Stimulated activated CD4-positive, alpha-beta T cell treated with anti-CD3 and anti-CD28 coated beads, Interleukin-2, amount 100 ng/mL, for 48 hours (primary cell): Measurements from ENCODE around the gene CYP3A5.
"Not testable (repeated sequence)": the region's sequence is repeated elsewhere in the genome, so short reads cannot be mapped to it uniquely, and the experiment has no call there.

Experiments used
- DNase-seq, 2 donors: peaks; one replicate each; pipeline ENCODE4 v3.0.0-alpha.2; 2020

Gene CYP3A5

DNA sequence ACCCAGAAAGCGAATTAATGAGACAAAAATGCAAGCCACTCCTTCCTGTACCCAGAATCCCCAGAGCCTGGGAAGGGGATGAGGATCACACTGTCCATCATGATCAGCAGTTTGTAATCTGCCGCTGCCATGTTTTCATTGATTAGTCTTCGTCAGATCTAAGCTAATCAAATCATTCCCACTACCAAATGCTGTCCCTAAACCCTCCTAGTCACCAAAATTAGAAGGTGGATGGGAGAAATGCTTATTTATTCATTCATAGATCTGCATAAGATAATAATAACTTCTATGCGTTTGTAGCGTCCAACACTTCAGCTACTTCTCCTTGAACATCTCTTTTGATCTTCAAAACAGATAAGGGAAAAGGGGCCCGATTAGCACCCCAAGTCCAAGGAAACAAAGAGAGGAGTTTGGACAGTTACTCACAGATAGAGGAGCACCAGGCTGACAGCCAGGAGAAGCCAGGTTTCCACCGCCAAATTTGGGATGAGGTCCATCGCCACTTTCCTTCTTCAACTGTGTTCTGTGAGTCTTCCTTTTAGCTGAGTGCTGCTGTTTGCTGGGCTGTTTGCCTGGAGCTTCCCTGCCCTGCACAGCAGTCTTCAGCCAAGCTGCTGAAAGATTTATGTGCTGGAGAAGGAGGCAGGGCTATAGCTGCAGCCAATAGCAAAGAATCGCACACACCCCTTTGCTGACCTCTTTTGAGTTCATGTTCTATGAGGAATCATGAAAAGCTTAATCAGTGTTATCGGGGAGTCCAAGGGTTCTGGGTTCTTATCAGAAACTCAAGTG is at the start of gene CYP3A5:
CYP3A5 (minus strand) TSS at position 597 of the 792 bp plus-strand sequence; CDS start at position 497, 100 bp downstream.
- DNase-seq: no peak

DNA sequence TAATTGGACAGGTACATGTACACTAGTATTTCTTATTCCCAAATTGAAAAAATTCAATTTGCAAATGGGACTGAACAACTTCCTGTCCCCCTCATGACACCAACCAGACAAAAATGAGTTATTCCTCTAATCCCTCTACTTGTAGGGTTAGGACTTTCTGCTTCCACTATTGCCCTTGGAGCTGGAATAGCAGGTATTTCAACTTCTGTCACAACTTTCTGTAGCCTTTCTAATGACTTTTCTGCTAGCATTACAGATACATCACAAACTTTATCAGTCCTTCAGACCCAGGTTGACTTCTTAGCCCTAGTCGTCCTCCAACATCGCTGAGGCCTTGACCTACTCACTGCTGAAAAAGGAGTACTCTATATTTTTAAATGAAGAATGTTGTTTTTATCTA is 48.8 kb upstream of the CYP3A5 start:
- no peak for DNase-seq

DNA sequence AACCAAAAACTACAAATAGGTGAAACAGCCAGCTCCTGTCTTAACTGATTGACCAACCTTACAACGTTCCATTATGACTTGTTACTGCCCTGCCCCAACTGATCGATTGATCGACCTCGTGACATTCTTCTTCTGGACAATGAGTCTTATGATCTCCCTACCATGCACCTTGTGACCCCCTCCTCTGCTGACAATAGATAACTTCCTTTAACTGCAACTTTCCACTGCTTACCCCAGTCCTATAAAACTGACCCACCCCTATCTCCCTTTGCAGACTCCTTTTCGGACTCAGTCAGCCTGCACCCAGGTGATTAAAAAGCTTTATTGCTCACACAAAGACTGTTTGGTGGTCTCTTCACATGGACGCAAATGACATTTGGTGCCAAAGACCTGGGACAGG is 43.4 kb upstream of the CYP3A5 start:
- DNase-seq: not testable (repeated sequence)

DNA sequence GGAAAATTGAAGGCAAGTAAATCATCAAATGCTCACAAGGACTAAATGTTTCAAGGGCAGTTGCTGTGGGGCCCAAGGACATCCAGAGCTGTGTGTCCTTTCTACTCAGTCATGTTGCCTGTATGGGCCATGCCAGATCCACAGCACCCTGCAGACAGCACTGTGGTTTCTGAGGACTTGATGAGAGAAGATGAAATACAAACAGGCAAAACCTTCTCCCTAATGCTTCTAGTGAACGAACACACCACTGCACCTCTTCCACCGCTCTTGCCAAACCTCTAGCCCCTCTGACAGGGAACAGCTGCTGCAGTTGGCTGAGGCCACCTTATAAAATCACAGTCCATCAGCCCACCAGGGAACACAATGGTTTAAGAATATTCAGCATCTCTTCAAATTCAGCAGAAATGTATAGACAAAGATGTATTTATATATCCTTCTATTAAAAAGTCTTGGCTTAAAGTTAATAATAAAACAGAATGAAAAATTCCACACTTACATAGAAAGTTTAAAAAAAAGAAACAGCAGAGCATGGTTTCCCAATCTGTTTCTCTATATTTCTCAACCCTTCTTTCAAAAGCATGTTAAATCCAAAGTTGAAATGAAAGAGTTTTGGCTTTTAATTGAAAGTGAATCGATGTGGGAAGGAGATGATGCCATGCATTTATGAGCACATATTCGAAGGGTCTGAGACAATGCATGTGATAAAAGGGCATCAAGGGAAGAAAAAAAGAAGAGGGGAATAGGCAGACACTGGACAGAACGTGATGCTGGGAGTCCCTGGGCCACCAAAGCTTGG is 41.2 kb upstream of the CYP3A5 start:
- DNase-seq: no peak

DNA sequence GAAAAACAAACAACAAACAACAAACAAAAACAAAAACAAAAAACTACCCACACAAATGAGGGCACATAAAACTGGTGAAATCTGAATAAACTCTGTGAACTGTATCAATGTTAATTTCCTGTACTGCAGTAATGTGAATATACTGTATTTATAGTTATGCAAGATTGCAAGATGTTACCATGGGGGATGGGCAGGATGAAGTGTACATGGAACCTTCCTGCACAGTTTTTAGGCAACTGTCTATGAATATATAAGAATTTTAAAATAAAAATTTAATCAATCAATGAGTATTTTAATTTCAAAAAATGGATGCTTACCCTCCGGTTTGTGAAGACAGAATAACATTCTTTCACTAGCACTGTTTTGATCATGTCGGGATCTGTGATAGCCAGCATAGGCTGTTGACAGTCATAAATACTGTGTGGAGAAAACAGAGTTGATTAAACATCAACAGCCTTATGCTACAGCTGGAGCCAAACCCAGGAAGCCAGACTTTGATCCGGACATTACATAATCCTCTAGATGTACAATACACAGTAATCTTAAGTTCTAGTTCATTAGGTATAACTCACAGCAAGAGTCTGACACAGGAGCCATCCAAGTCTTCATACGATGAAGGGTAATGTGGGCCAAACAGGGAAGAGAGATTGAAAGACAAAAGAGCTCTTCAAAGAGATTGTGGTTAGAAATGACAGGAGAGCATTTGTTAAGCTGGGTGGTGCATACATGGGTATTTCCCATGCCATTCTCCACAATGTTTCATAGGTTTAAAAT is 40.4 kb upstream of the CYP3A5 start:
- no peak for DNase-seq

DNA sequence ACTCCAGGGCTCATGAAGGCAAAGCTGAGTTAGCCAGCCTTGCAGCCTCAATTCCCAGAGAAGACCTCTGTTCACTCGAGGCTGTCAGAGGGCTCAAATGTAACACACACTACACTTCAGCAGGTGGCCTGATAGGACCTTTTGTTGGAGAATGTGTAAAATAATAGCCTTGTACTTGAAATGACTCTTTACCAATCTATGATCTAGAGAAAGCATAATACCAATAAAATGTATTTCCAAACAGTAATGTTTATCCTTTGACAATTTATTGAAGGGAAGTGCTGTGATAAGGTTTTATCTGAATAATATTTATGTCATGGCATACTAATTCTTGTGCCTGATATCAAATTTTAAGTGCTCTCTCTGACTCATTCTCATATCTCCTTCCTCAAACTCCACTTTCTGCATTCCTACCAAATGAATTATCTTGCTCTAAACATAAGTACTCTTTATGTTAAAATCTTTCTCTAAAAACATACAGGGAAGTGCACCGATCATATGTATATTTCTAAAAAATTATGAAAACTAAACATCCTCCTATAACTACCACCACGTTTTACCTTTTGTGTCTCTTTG is 34.3 kb upstream of the CYP3A5 start:
- no peak for DNase-seq

DNA sequence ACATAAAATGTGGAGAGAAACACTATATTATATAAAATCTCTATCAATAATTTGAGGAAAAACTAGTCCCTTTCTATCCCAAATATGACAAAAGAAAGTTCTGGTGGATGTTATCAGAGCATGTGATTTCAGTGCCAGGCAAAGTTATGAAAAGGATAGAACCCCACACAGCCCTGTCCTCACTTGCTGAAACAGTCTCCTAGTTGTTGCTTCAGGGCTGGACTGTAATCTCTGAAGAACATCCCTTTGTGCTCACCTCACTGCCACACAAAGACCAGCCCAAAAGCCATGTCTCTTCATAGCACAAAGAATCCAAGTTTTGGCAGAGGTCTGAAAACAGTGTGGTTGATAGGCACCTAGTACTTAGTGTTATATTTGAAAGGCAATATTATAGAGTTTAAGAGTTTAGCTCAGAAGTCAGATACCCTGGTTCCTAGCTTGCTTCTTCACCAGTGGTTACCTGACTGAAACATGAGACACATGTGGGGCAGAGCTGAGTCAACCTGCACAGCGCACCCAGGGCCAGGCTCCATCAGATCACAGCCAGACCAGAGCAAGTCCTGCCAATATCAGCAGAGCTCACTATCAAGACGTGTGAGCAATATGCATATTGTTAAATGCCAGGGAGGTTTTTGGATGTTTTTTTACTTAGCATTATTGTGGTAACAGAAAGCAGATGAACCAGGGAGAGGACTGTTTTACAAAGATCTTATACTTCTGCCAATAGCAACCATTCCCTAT is 30.2 kb upstream of the CYP3A5 start:
- no peak for DNase-seq

DNA sequence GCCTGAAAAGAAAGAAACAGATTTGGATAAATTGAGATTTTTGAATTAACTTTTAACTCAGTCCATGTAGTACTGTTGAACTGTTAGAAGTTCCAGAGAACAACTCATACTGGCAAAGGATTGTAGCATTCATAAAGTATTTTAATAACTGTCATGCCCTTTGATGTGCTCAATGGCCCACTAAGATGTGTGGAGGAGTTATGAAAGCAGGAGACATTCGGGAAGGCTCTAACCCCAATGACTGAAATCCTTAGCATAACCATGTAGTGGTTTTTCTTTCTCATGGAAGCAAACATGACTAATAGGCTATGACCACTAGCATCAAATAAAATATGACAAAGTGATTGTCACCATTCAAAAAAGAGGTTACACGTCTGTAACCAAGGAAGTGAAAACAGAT is 29.5 kb upstream of the CYP3A5 start:
- DNase-seq: no peak

DNA sequence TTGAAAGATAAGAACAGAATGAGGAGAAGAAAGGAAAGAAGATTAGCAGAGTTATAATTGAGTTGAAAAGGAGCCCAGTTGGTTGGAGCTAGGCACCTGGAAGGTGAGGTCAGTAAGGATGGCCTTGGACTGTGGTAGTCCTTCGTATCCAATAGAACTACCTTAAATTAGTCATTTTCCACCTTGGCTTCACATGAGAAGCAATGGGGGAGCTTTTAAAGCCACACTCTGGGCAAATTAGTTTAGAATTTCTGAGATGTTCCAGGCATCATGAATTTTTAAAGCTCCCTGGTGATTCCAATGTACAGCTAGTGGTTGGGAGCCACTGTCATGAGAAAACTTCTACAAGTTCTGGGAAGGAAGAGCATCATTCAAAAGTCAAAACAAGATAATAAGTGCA is 27.3 kb upstream of the CYP3A5 start:
- DNase-seq: no peak

DNA sequence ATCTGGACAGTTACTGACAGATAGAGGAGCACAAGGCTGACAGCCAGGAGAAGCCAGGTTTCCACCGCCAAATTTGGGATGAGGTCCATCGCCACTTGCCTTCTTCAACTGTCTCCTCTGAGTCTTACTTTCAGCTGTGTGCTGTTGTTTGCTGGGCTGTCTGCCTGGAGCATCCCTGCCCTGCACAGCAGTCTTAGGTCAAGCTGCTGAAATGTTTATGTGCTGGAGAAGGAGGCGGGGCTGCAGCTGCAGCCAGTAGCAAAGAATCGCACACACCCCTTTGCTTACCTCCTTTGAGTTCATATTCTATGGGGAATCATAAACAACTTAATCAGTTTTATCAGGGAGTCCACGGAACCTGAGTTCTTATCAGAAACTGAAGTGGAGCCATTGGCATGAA is 20.1 kb upstream of the CYP3A5 start:
- no peak for DNase-seq

DNA sequence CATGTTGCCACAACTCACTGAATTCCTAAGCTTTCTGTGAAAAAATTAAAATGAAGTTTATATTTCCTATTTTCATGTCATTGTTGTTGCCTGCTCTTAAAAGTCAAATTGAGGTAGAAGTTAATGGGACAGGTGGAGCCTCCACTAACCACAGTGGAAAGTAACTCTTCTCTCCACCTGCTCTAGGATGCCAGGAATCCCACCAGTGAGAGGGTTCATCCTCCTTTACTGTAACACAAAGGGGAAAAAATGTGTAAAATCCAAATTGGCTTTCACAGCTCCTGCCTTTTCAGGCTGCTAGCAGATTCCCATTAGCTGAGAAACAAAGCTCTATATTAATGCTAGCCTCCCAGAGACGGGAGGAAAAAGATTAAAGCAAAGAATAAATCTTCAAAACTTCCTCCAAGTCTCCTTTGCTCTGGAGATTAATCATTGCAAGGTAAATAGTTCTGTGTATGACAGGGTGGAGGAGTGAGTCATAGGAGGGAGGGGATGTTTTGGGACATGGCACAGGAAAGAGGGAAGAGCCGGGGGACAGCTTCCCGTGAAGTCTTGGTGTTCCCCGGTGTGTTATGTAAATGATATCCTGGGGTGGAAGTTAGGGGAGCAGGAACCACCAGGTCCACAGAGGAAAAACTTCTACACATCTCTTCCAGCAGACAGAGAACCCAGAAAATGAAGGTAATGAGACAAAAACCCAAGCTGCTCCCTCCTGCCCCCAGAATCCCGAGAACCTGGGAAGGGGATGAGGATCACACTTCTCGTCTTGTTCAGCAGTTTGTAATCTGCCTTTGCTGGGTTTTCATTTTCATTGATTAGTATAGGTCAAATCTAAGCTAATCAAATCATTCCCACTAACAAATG is 19.3 kb upstream of the CYP3A5 start:
- not testable (repeated sequence) for DNase-seq

DNA sequence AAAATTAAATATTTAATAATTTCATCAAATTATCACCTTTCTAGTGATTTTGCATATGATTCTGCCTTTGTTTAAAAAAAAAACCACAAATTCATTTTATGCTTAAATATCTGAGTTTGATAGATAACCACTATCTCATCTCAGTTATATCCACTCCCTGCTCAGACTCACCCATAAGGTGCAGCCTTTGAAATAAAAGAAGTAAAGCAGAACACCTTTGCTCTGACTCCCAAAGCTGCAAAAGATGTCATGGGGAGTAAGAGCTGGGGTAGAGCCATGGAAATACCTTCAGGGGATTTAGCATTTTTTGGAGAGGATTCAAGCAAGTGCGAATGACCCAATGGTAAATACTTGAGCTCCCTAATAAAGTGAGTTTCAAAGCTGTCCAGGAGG is 15.1 kb upstream of the CYP3A5 start:
- no peak for DNase-seq

DNA sequence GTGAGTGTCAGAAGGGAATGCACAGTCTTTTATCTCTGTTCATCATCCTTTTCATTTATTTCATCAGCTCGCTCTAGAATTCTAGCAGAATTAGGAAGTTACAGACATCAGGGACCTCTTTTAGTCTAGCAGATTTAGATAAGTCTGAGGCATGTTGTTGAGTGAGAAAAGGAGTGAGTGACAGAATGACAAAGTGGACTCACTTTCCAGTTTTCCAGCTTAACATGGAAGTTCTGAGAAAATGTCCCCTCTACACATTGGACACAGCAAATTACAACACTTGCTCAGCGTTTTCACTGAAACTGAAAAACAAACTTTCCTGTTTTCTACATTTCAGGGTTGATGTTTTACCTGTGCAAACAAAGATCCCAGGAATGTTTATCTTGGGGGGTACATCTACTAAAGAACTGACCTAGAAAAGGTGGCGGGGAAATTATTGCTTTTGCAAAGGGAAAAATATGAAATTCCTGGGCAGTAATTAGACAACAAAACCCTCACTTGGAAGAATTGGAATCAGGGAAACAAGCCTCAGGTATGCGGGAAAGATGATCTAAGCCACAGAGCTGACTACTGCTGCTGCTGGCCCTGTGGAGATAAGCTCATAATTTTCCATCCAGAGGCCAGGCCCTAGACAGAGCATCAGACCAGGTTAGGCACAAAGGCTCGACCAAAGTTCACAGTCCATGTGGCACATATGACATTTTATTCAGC is 14.6 kb upstream of the CYP3A5 start:
- DNase-seq: no peak

DNA sequence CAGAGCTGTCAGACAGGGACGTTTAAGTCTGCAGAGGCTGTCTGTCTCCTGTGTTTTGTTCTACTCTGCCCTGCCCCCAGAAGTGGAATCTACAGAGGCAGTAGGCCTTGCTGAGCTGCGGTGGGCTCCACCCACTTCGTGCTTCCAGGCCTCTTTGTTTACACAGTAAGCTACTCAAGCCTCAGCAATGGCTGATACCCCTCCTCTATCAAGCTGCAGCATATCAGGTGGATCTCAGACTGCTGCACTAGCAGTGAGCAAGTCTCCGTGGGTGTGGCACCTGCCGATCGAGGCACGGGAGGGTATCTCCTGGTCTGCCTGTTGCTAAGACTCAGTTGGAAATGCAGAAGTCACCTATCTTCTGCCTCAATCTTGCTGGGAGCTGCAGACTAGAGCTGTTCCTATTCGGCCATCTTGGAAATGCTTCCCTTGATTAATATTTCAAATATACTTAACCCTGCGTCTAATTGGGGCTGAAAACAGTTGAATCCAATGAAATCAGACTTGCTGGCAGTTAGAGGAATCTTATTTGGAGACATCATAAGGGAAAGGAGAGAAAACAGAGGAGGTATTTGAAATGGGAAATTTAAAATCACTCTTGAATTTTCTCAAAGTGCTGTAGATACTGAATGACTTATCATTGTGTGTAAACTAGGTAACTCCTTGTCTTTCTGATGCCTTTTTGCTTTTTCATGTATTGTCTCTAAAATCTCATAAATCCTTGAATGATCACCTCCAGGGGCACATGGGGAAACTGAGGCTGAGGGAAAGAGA is 13.8 kb upstream of the CYP3A5 start:
- DNase-seq: peak in 1 of 2 donors; percentile 1

DNA sequence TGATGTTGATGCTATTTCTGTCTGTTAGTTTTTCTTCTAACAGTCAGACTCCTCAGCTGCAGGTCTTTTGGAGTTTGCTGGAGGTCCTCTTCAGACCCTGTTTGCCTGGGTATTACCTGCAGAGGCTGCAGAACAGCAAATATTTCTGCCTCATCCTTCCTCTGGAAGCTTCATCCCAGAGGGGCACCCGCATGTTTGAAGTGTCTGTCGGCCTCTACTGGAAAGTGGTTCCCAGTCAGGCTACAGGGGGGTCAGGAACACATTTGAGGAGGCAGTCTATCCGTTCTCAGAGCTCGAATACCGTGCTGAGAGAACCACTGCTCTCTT is 13.3 kb upstream of the CYP3A5 start:
- no peak for DNase-seq

DNA sequence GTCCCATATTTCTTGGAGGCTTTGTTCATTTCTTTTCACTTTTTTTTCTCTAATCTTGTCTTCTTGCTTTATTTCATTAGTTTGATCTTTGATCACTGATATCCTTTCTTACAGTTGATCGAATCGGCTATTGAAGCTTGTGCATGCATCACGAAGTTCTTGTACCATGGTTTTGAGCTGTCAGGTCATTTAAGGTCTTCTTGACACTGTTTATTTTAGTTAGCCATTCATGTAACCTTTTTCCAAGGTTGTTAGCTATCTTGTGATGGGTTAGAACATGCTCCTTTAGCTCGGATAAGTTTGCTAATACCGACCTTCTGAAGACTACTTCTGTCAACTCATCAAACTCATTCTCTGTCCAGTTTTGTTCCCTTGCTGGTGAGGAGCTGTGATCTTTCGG is 12.8 kb upstream of the CYP3A5 start:
- not testable (repeated sequence) for DNase-seq

DNA sequence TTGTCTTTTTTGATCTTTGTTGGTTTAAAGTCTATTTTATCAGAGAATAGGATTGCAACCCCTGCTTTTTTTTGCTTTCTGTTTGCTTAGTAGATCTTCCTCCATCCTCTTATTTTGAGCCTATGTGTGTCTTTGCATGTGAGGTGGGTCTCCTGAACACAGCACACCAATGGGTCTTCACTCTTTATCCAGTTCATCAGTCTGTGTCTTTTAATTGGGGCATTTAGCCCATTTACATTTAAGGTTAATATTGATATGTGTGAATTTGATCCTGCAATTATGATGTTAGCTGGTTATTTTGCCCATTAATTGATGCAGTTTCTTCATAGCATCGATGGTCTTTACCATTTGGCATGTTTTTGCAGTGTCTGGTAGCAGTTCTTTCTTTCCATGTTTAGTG is 11.9 kb upstream of the CYP3A5 start:
- DNase-seq: not testable (repeated sequence)

DNA sequence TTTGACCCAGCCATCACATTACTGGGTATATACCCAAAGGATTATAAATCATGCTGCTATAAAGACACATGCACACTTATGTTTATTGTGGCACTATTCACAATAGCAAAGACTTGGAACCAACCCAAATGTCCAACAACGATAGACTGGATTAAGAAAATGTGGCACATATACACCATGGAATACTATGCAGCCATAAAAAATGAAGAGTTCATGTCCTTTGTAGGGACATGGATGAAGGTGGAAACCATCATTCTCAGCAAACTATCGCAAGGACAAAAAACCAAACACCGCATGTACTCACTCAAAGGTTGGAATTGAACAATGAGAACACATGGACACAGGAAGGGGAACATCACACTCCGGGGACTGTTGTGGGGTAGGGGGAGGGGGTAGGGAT is 11.1 kb upstream of the CYP3A5 start:
- DNase-seq: not testable (repeated sequence)

DNA sequence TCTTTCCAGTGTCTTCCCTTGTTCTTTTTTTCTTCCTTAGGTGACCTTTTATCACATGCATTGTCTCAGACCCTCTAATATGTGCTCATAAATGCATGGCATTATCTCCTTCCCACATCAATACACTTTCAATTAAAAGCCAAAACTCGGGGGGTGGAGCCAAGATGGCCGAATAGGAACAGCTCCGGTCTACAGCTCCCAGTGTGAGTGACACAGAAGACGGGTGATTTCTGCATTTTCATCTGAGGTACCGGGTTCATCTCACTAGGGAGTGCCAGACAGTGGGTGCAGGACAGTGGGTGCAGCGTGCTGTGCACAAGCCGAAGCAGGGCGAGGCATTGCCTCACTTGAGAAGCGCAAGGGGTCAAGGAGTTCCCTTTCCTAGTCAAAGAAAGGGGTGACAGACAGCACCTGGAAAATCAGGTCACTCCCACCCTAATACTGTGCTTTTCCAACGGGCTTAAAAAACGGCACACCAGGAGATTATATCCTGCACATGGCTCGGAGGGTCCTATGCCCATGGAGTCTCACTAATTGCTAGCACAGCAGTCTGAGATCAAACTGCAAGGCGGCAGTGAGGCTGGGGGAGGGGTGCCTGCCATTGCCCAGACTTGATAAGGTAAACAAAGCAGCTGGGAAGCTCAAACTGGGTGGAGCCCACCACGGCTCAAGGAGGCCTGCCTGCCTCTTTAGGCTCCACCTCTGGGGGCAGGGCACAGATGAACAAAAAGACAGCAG is 6.2 kb upstream of the CYP3A5 start:
- DNase-seq: not testable (repeated sequence)
